ENCODE measurements around the gene EME2. TPM values are rescaled to one million over a fixed set of nuclear protein-coding genes. Genes with fewer than 3 reads are reported as not detected.
A peak's percentile ranks its signal among the peaks of the same experiment; 100 is the strongest.

The EME2 gene
- total RNA-seq, 1 experiment from 2014 or later = 19.5 TPM

- CTCF ChIA-PET = no interaction called here
- TF ChIP-seq EZH2 (IDR thresholded peaks at IDR 0.05; ENCODE audit: borderline replicate concordance, low read depth, low read length, poor library complexity, severe bottlenecking) (no peak), CTCF (conservative IDR thresholded peaks at IDR 0.05; ENCODE audit: low read depth, low read length) (no peak)
- no peaks in the 10 kb centered on the region for H3K27me3 ChIP-seq (replicated peaks; ENCODE audit: insufficient read depth, low read depth, low read length, poor library complexity)
- no peak for DNase-seq (ENCODE audit: low spot score)
- H3K4me3 ChIP-seq (ENCODE audit: low read depth, low read length, poor library complexity, severe bottlenecking) = no peak overlapping the region
- intact Hi-C loops (cut with micrococcal nuclease; ENCODE audit: unreplicated experiment) = no loop called here
- BruUV-seq (replicated peaks) = no TSS peak
- no peak overlapping the region for H3K27ac ChIP-seq (ENCODE audit: low read depth, low read length, poor library complexity, severe bottlenecking)
- peaks cover 9% of the 10 kb centered on the region for H3K4me1 ChIP-seq (ENCODE audit: insufficient read depth, low read length, poor library complexity, severe bottlenecking)
- no peaks in the 10 kb centered on the region for H3K9me3 ChIP-seq (ENCODE audit: low read depth, low read length, poor library complexity, severe bottlenecking)
- H3K36me3 ChIP-seq (ENCODE audit: insufficient read depth, low read length, poor library complexity, severe bottlenecking) = no peaks in the 10 kb centered on the region
- POLR2A ChIA-PET (ENCODE audit: low non-redundant PET) = no interaction called here
These were observed 37.9 kb downstream of the EME2 start for GRCh38 chr16:1810536-1810935.

GRCh38 chr16:1812732-1813163 is 40.1 kb downstream of the EME2 start:
- POLR2A ChIA-PET (ENCODE audit: low non-redundant PET) = no interaction called here
- TF ChIP-seq EZH2 (IDR thresholded peaks at IDR 0.05; ENCODE audit: borderline replicate concordance, low read depth, low read length, poor library complexity, severe bottlenecking) (no peak), CTCF (conservative IDR thresholded peaks at IDR 0.05; ENCODE audit: low read depth, low read length) (peak; percentile 85)
- CTCF ChIA-PET = interaction anchor here (0.6 kb wide), 1 partner anchor 41 kb away, joined by 3 read pairs; no protein-coding TSS in a partner anchor
- BruUV-seq (replicated peaks) = no TSS peak
- peaks cover 9% of the 10 kb centered on the region for H3K4me1 ChIP-seq (ENCODE audit: insufficient read depth, low read length, poor library complexity, severe bottlenecking)
- no peaks in the 10 kb centered on the region for H3K9me3 ChIP-seq (ENCODE audit: low read depth, low read length, poor library complexity, severe bottlenecking)
- H3K27me3 ChIP-seq (replicated peaks; ENCODE audit: insufficient read depth, low read depth, low read length, poor library complexity) = no peaks in the 10 kb centered on the region
- DNase-seq (ENCODE audit: low spot score) = peak; percentile 92
- H3K36me3 ChIP-seq (ENCODE audit: insufficient read depth, low read length, poor library complexity, severe bottlenecking) = no peaks in the 10 kb centered on the region
- intact Hi-C loops (cut with micrococcal nuclease; ENCODE audit: unreplicated experiment) = no loop called here
- no peak overlapping the region for H3K27ac ChIP-seq (ENCODE audit: low read depth, low read length, poor library complexity, severe bottlenecking)
- H3K4me3 ChIP-seq (ENCODE audit: low read depth, low read length, poor library complexity, severe bottlenecking) = no peak overlapping the region

- DNase-seq (ENCODE audit: low spot score) = no peak
- no peaks in the 10 kb centered on the region for H3K9me3 ChIP-seq (ENCODE audit: low read depth, low read length, poor library complexity, severe bottlenecking)
- intact Hi-C loops (cut with micrococcal nuclease; ENCODE audit: unreplicated experiment) = no loop called here
- no peak overlapping the region for H3K4me3 ChIP-seq (ENCODE audit: low read depth, low read length, poor library complexity, severe bottlenecking)
- H3K27ac ChIP-seq (ENCODE audit: low read depth, low read length, poor library complexity, severe bottlenecking) = no peak overlapping the region
- peaks cover 9% of the 10 kb centered on the region for H3K4me1 ChIP-seq (ENCODE audit: insufficient read depth, low read length, poor library complexity, severe bottlenecking)
- CTCF ChIA-PET = no interaction called here
- no peak for TF ChIP-seq CTCF (conservative IDR thresholded peaks at IDR 0.05; ENCODE audit: low read depth, low read length)
- TF ChIP-seq EZH2 (IDR thresholded peaks at IDR 0.05; ENCODE audit: borderline replicate concordance, low read depth, low read length, poor library complexity, severe bottlenecking) = no peak
- BruUV-seq (replicated peaks) = no TSS peak
- H3K27me3 ChIP-seq (replicated peaks; ENCODE audit: insufficient read depth, low read depth, low read length, poor library complexity) = no peaks in the 10 kb centered on the region
- H3K36me3 ChIP-seq (ENCODE audit: insufficient read depth, low read length, poor library complexity, severe bottlenecking) = no peaks in the 10 kb centered on the region
- POLR2A ChIA-PET (ENCODE audit: low non-redundant PET) = no interaction called here
These were observed 42.9 kb downstream of the EME2 start for GRCh38 chr16:1815461-1815860.

All from A673 (cell line).